K562 (cell line): ENCODE data around the gene DRGX. TPM values are rescaled to one million over a fixed set of nuclear protein-coding genes. Genes with fewer than 3 reads are reported as not detected.

Experiments used
- ATAC-seq: fragments of 200-7000 bp; cut with Tn5 transposase; 3 replicates; pipeline ENCODE4 v1.9.1; 2020; ENCODE audit warnings: moderate library complexity
- BruUV-seq: library from RNA; stranded (reverse); fragments of 400-500 nt; replicated peaks from 2 replicates; lab custom pipeline; 2021; lab: Mats Ljungman, UMichigan
- CTCF ChIA-PET: fragments of 300-600 bp; formaldehyde crosslinking; extraction: SDS; loops from one replicate; lab custom pipeline; 2021; ENCODE audit warnings: low intra/inter-chr PET ratio; lab: Yijun Ruan, JAX
- POLR2A ChIA-PET: fragments of 300-600, 350-650 bp; sonication (Branson Sonifier 250); formaldehyde crosslinking; extraction: SDS; loops from one replicate; lab custom pipeline; 2021; ENCODE audit warnings: antibody characterized with exemption, inconsistent platforms; lab: Yijun Ruan, JAX
- DNase-seq, 4 experiments: peaks; one replicate each; pipeline versions ENCODE4 v3.0.0 to v3.0.0-alpha.2; 2011 to 2018; ENCODE audit warnings: low spot score in 3 of 4, mixed read lengths in 3 of 4; ENCODE audit errors: extremely low read depth in 1 of 4
- FAIRE-seq: peaks from 2 replicates; lab custom pipeline; 2011; peaks lifted over from hg19 to GRCh38; lab: Jason Lieb, UNC
- H2AFZ ChIP-seq: 2 replicates; pipeline ENCODE4 v1.6.0; 2011; ENCODE audit warnings: low read depth, low read length, control low read depth, inconsistent platforms
- H3K27ac ChIP-seq: fragments of 200-600 bp; 3 replicates; pipeline ENCODE4 v1.8.0; 2011; ENCODE audit warnings: low read depth, mild to moderate bottlenecking, control low read depth, inconsistent platforms, low read length, moderate library complexity, mixed read lengths; ENCODE audit errors: extremely low read depth
- H3K27me3 ChIP-seq, 2 experiments: fragments of 300-600 bp in 1 of 2; 2 replicates in 1 of 2; 3 replicates in 1 of 2; pipeline versions ENCODE4 v1.6.0 to v1.8.0; 2011; ENCODE audit warnings: inconsistent platforms in 2 of 2, low read length in 2 of 2, mild to moderate bottlenecking in 1 of 2, mixed read lengths in 1 of 2, moderate library complexity in 1 of 2; ENCODE audit not compliant: control insufficient read depth in 2 of 2, insufficient read depth in 2 of 2
- H3K36me3 ChIP-seq: fragments of 300-600 bp; 3 replicates; pipeline ENCODE4 v1.8.0; 2011; ENCODE audit warnings: mild to moderate bottlenecking, low read length, inconsistent platforms; ENCODE audit not compliant: control insufficient read depth, insufficient read depth
- H3K4me1 ChIP-seq, 2 experiments: fragments of 200-600 bp in 1 of 2; replicated peaks in 1 of 2; 2 replicates in 1 of 2; 3 replicates in 1 of 2; pipeline versions ENCODE4 v1.5.1 to v1.8.0; 2011; ENCODE audit warnings: inconsistent platforms in 2 of 2, low read length in 2 of 2, mild to moderate bottlenecking in 1 of 2, mixed read lengths in 1 of 2, moderate library complexity in 1 of 2; ENCODE audit not compliant: control insufficient read depth in 2 of 2, insufficient read depth in 2 of 2
- H3K4me2 ChIP-seq: 2 replicates; pipeline ENCODE4 v1.6.1; 2011; ENCODE audit warnings: low read length, control low read depth, inconsistent platforms, mixed read lengths; ENCODE audit not compliant: insufficient read depth
- H3K4me3 ChIP-seq: fragments of 200-600 bp; sonication (generic), shearing (Covaris generic); 2 replicates; pipeline ENCODE4 v1.5.1; 2016; ENCODE audit warnings: control low read depth, inconsistent platforms
- H3K79me2 ChIP-seq: fragments of 200-600 bp; 3 replicates; pipeline ENCODE4 v1.8.0; 2011; ENCODE audit warnings: low read length, inconsistent platforms; ENCODE audit not compliant: control insufficient read depth, insufficient read depth
- H3K9ac ChIP-seq, 2 experiments: 2 replicates each; pipeline versions ENCODE4 v1.6.0 to v1.6.1; 2011; ENCODE audit warnings: low read depth in 2 of 2, low read length in 2 of 2, control low read depth in 1 of 2, inconsistent platforms in 1 of 2, mild to moderate bottlenecking in 1 of 2, mixed read lengths in 1 of 2; ENCODE audit not compliant: insufficient read depth in 1 of 2
- H3K9me1 ChIP-seq: one replicate; pipeline ENCODE4 v1.6.0; 2011; ENCODE audit warnings: inconsistent platforms, mild to moderate bottlenecking, low read length, moderate library complexity; ENCODE audit not compliant: control insufficient read depth, insufficient read depth
- H3K9me3 ChIP-seq: replicated peaks from 2 replicates; pipeline ENCODE4 v1.5.1; 2011; ENCODE audit warnings: low read depth, low read length, inconsistent platforms; ENCODE audit not compliant: control insufficient read depth, insufficient read depth
- H4K20me1 ChIP-seq: replicated peaks from 2 replicates; pipeline ENCODE4 v1.6.1; 2011; ENCODE audit warnings: low read length, inconsistent platforms, mixed read lengths; ENCODE audit not compliant: control insufficient read depth, insufficient read depth
- FIP1L1 ChIP-seq: fragments of 200-400 bp; formaldehyde crosslinking; IDR thresholded peaks from 2 replicates; pipeline ENCODE4 v1.6.1; 2018; ENCODE audit warnings: mild to moderate bottlenecking, low read depth, low read length; ENCODE audit not compliant: poor library complexity, severe bottlenecking
- KAT8 ChIP-seq: fragments of 450-650 bp; IDR thresholded peaks from 2 replicates; pipeline ENCODE4 v1.6.1; 2016; ENCODE audit warnings: low read depth, mild to moderate bottlenecking
- MXI1 ChIP-seq: IDR thresholded peaks from 2 replicates; pipeline ENCODE4 v1.6.1; 2011; ENCODE audit warnings: low read depth, mild to moderate bottlenecking, improper control_type of control experiment, low read length
- NR3C1 ChIP-seq: sonication (generic); formaldehyde crosslinking; IDR thresholded peaks from 2 replicates; pipeline ENCODE4 v1.8.1; 2022; ENCODE audit warnings: missing genetic modification reagents
- RREB1 ChIP-seq: fragments of 250-450 bp; sonication (Bioruptor Pico); IDR thresholded peaks from 2 replicates; pipeline ENCODE4 v1.4.0; 2020
- STAT5B ChIP-seq: fragments of 250-450 bp; sonication (Bioruptor Pico); IDR thresholded peaks from 2 replicates; pipeline ENCODE4 v1.8.0; 2021; ENCODE audit warnings: mild to moderate bottlenecking, inconsistent platforms
- ZNF212 ChIP-seq: fragments of 450-650 bp; formaldehyde crosslinking; IDR thresholded peaks from 2 replicates; pipeline ENCODE4 v1.4.0; 2020; ENCODE audit warnings: mild to moderate bottlenecking
- ZNF57 ChIP-seq: fragments of 450-650 bp; formaldehyde crosslinking; IDR thresholded peaks from 2 replicates; pipeline ENCODE4 v1.4.0; 2020; ENCODE audit warnings: mild to moderate bottlenecking, moderate library complexity
- WGBS: fragments of 100-300 bp; shearing (Covaris generic); methylation state at CpG from one replicate; pipeline ENCODE4 v1.1.6; 2016; ENCODE audit warnings: low coverage, mixed read lengths; ENCODE audit not compliant: insufficient coverage; ENCODE audit errors: missing lambda C conversion rate; 5-methylcytosine and 5-hydroxymethylcytosine counted together
- in situ Hi-C: fragments of 300-500 bp; cut with MboI; formaldehyde crosslinking; loops from 4 replicates; pipeline ENCODE4 v1.15.0; 2018; ENCODE audit warnings: inconsistent platforms, mixed read lengths
- intact Hi-C: fragments of 100-400 bp; cut with micrococcal nuclease; formaldehyde crosslinking; loops from 2 replicates; pipeline ENCODE4 v1.14.2; 2022
- polyA plus RNA-seq, 8 experiments: library from polyadenylated mRNA; depleted of rRNA in 4 of 8; stranded (reverse) in 5 of 8; unstranded in 3 of 8; fragments of >200 nt; fragmentation: Nextera tagmentation in 2 of 8; fragmentation: Illumina TruSeq in 1 of 8; extraction: Ambion mirVana in 2 of 8; extraction: Trizol in 1 of 8; gene quantifications; 2 replicates each; pipeline versions ENCODE4 v1.2.1 to v1.2.3, GENCODE V29; 2011 to 2014; ENCODE audit warnings: inconsistent platforms in 1 of 8, missing spikeins in 1 of 8
- total RNA-seq, 7 experiments: library from RNA; depleted of rRNA in 6 of 7; stranded (reverse); fragments of >200 nt in 6 of 7; fragmentation: Illumina TruSeq in 2 of 7; extraction: Trizol in 2 of 7; gene quantifications; 2 replicates each; pipeline versions ENCODE4 v1.2.1 to v1.2.3, GENCODE V29; 2011 to 2021; ENCODE audit warnings: low replicate concordance in 1 of 7

The DRGX gene
- total and polyA plus RNA-seq, 9 of the 15 experiments (the other 6 are each of a cell fraction or from before 2014, with no cell fraction given), result not detected

GRCh38 chr10:49349390-49349789 is 46.5 kb downstream of the DRGX start (continued):
- TF ChIP-seq KAT8 (no peak), FIP1L1 (no peak), STAT5B (CRISPR knock-in tag) (no peak)

- no peak overlapping the region for H3K4me2 ChIP-seq
- BruUV-seq, result no TSS peak
- H3K79me2 ChIP-seq, result no peaks in the 10 kb centered on the region
- no peaks in the 10 kb centered on the region; the same call in 1 of the 2 replicates for H4K20me1 ChIP-seq
- peaks cover 8 to 21% of the 10 kb centered on the region in 2 experiments; a peak in 3 of 5 replicates for H3K27me3 ChIP-seq
- H3K4me1 ChIP-seq, result no peaks in the 10 kb centered on the region
- intact Hi-C loops, result no loop called here
- H3K9ac ChIP-seq, result no peak overlapping the region
- ATAC-seq (no peak), FAIRE-seq (no peak), DNase-seq (no peak)
- no peaks in the 10 kb centered on the region for H3K36me3 ChIP-seq
- no peak overlapping the region for H2AFZ ChIP-seq
- H3K9me3 ChIP-seq, result 0 out of 2 replicates have a peak, but pooled peaks cover 3% of the 10 kb centered on the region
- H3K9me1 ChIP-seq, result no peaks in the 10 kb centered on the region
- H3K27ac ChIP-seq, result no peak overlapping the region
- WGBS, result 0% methylated on average over 2 of the region's 2 CpGs
- POLR2A ChIA-PET, result no interaction called here
- TF ChIP-seq NR3C1 (no peak), ZNF212 (CRISPR knock-in tag) (no peak), RREB1 (no peak), MXI1 (no peak), ZNF57 (CRISPR knock-in tag) (no peak)
- CTCF ChIA-PET, result no interaction called here
- in situ Hi-C loops, result no loop called here
- H3K4me3 ChIP-seq, result no peak overlapping the region
Observed at GRCh38 chr10:49348593-49348992, 47.3 kb downstream of the DRGX start.
